CD4-positive, alpha-beta T cell treated with Interleukin-10 for 1 hour (primary cell): Measurements from ENCODE around the gene NEU3.
"Not testable (repeated sequence)": the region's sequence is repeated elsewhere in the genome, so short reads cannot be mapped to it uniquely, and the experiment has no call there.

Experiments used
- DNase-seq: peaks from one replicate; pipeline ENCODE4 v3.0.0-alpha.2; 2020

The NEU3 gene

GRCh38 chr11:75031771-75032549 lies 43.2 kb downstream of the NEU3 start:
- peak; percentile 51 for DNase-seq

DNA sequence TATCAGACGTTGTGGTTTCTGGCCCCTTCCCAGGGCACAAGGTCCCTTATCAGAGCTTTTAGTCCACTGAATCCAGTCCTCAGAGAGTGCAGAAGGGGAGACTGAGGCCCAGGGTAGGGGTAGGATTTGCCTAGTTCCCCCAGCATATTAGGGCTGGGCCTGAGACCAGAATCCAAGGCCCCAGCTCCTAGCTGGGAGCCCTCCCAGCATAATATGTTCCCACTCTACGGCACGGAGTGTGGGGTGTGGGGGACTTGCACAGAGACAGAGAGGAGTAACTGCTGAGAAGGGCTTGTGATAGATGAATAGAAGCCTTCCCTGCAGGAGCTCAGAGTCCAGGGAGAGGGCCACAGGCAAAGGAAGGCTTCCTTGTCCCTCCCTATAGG lies 43.8 kb downstream of the NEU3 start:
- no peak for DNase-seq

GRCh38 chr11:75033916-75034315 lies 45.2 kb downstream of the NEU3 start:
- DNase-seq = no peak

GRCh38 chr11:75035256-75035655 lies 46.5 kb downstream of the NEU3 start:
- DNase-seq = no peak

GRCh38 chr11:75035911-75036565 lies 47.3 kb downstream of the NEU3 start:
- DNase-seq = no peak

GRCh38 chr11:75040167-75040770 lies 51.5 kb downstream of the NEU3 start:
- DNase-seq = no peak

DNA sequence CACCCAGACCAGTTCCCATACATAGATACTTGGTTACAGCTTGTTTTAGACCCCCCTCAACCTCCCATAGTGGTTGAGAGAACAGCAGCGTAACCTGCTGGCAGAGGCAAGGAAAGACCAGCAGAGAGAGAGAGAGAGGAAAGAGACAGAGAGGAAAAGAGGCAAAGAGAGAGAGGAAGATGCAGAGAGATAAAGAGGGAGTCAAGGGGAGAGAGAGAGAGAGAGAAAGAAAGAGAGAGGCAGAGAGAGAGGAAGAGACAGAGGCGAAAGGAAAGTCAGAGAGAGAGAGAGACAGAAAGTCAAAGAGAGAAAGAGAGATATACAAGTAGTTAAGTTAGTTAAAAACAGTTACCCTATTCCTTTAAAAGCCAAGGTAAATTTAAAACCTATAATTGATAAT lies 52.5 kb downstream of the NEU3 start:
- no peak for DNase-seq

DNA sequence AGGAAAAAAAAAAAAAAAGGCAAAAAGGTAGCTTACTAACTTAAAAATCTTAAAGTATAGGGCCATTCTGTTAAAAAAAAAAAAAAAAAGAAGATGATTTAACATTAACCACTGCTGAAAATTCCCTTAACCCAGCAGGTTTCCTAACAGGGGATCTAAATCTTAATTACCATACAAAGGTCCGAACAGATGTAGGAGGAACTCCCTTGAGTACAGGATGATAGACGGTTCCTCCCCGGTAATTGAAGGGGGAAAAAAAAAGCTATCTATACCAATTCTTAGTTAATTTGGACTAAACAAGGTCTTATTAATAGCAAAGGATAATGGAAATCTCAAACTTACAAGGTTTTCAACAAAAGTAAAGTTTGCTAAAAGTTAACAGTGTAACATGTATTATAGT lies 53.1 kb downstream of the NEU3 start:
- not testable (repeated sequence) for DNase-seq

DNA sequence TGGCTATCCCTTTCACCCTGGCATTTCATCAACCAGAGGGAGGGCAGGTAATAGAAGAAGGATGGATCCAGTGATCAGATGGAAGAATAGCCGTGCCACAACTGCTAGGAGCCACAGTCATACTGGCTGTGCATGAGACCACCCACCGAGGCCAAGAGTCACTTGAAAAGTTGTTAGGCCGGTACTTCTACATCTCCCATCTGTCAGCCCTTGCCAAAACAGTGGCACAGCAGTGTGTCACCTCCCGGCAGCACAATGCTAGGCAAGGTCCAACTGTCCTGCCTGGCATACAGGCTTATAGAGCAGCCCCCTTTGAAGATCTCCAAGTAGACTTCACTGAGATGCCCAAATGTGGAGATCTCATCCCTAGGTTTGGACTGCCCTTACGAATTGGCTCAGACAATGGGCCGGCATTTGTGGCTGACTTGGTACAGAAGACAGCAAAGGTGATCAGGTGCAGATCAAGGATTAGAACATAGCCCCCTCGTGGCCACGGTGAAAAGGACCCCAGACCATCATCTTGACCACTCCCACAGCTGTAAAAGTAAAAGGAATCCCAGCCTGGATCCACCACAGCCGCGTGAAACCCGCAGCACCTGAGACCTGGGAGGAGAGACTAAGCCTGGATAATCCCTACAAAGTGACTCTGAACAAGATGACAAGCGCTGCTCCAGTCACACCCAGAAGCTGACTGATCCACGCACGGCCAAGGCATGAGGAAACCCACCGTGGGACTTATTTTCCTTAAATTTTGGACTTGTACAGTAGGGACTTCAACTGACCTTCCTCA lies 55.8 kb downstream of the NEU3 start:
- not testable (repeated sequence) for DNase-seq

- DNase-seq = not testable (repeated sequence)
Observed at GRCh38 chr11:75046668-75047067, 57.9 kb downstream of the NEU3 start.

DNA sequence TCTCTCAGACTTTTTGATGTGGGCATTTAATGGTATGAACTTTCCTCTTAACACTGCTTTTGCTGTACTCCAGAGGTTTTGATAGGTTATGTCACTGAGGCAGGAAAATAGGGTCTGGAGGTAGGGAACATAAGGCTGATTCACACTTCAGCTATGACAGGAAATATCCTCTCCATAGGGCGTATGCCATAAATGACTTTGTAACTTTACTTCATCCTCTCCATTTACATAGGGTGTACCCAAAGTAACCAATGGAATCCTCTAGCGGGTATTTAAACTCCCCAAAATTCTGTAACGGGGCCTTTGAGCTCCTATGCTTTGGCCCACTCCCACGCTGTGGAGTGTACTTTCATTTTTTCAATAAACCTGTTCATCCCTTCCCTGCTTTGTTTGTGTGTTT lies 58.5 kb downstream of the NEU3 start:
- no peak for DNase-seq

GRCh38 chr11:75049501-75050266 lies 61.0 kb downstream of the NEU3 start:
- DNase-seq = not testable (repeated sequence)

- no peak for DNase-seq
Observed at GRCh38 chr11:75050516-75050915, 61.8 kb downstream of the NEU3 start.

- DNase-seq = no peak
Observed at GRCh38 chr11:75051043-75051442, 62.3 kb downstream of the NEU3 start.

GRCh38 chr11:75052457-75052856 lies 63.7 kb downstream of the NEU3 start:
- DNase-seq = no peak

- DNase-seq = no peak
Observed at GRCh38 chr11:75055511-75055910, 66.8 kb downstream of the NEU3 start.

DNA sequence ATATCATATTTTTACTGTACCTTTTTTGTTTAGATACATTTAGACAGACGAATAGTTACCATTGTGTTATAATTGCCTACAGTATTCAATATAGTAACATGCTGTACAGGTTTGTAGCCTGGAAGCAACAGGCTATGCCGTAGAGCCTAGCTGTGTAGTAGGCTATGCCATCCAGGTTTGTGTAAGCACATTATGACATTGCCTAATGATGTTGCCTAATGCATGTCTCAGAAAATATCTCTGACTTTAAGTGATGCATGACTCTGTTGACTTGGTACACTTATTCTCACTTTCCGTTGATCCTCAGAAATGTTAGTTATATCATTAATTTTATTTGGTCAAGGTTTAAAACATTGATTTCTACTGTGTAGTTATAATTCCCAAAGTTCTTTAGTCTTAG lies 68.1 kb downstream of the NEU3 start:
- DNase-seq = no peak

- DNase-seq = no peak
Observed at GRCh38 chr11:75059299-75059698, 70.6 kb downstream of the NEU3 start.

DNA sequence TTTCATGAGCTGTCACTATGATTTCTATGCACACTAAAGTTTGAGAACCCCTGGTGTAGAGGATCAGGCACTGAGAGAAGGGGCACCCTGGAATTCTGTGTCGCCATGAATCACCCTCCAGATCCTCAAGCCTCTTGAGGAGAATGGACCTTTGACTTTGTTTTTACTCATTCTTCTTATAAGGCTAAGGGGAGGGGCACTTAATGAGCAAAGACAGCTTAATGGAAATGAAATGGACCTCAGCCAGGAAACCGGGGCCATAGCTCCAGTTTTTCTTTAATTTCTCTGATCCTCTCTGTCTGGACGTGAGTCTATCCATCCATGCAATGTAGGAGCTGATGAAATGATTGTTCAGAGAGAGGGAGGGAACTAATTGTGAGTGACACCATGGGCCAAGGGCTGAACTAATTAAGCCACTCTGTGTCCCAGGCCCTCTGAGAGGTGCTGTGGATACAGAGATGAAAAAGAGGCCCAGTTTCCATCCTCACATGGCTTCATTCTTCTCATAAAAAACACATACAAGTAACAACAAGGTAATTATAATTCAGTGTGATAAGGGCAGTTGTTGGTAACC lies 75.1 kb downstream of the NEU3 start:
- no peak for DNase-seq

DNA sequence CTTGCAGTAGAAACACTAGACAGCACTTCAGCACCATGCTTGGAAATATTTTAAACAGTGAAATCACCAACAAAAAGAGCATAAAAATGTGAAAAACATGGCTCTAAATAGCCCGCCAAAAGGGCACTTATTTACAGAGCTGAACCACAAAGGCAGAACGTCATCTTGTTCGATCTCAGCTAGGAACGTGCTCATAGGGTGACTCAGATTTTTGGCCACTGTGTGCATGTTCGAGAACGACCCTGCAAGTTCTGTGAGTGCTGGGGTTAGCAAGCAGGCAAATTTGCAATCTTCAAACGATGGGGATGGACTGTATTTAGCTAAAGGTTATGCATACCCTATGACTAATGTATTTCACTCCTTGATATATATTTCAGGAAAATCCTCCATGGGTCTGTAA lies 77.3 kb downstream of the NEU3 start:
- no peak for DNase-seq
